ENCODE measurements around the gene SLC22A1.
"Not testable (repeated sequence)": the region's sequence is repeated elsewhere in the genome, so short reads cannot be mapped to it uniquely, and the experiment has no call there.

Gene SLC22A1

GRCh38 chr6:160134337-160134751, 12.7 kb downstream of the SLC22A1 start:
- DNase-seq (ENCODE audit: low read depth); H3K4me3 ChIP-seq (ENCODE audit: low read depth, low read length): not testable (repeated sequence)

DNA sequence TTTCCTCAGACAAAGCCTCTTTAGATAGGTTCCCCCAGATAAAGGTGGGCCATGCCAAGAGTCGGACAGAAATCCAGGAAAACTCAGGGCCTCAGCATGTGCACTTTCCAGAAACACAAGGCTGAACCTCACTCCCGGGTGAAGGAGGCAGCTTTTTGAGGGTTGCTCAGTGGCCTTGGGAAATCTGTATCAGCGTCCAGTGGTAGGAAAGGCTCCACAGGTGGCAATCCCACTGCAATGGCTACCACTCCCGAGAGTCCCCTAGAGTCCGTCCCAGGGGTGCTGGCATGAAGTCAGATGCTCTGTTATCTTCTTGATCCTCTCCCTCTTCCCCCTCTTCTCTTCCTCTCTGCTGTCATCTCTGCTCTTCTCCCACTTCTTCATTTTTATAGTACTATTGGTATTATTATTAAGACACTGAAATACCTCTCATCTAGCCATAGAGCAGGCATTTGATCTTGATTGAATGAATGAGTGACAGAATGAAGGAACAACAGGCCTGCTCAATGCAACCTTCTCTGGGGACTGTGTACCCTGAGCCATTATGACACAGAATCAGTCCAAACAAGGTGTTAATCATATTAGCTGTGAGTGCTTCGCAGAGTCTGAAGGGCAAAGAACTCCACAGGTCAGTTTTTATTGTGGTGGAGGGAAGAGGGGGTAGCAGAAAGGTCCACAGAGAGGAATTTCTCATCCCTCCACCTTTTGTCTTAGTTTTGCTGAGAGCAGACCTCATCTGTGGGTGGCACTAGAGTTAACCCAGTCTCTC, 13.3 kb downstream of the SLC22A1 start:
- H3K4me3 ChIP-seq (ENCODE audit: low read depth, low read length): no peak overlapping the region
- no peak for DNase-seq (ENCODE audit: low read depth)

DNA sequence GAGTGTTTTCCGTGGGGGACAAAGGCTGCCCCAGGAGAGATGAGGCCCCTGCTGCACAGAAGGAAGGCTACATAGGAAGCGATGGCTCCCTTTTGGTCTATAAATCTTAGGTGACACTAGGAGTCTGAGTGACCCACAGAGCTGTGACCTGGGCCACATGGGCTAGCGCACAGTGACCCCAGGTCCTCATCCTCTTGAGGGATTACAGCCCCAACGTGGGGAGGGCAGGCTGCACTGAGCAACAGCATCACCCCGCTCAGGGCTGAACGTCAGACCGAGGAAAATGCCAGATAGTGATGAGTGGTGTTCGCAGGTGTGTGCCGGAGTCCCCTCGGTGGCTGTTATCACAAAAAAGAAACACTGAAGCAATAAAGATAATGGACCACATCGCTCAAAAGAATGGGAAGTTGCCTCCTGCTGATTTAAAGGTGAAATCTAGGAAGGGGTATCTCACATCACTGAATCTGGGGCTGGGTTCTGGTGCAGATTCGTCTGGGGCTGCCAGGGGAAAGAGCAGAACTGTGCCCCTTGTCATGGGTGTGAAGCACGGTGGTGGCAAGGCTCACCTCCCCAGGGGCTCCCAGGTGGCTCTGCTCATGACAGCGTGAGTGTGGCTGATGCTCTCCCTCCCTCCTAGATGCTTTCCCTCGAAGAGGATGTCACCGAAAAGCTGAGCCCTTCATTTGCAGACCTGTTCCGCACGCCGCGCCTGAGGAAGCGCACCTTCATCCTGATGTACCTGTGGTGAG, 14.5 kb downstream of the SLC22A1 start:
- no peak for DNase-seq (ENCODE audit: low read depth)
- H3K4me3 ChIP-seq (ENCODE audit: low read depth, low read length): no peak overlapping the region

- no peak overlapping the region for H3K4me3 ChIP-seq (ENCODE audit: low read depth, low read length)
- DNase-seq (ENCODE audit: low read depth): no peak
These were observed 15.7 kb downstream of the SLC22A1 start for GRCh38 chr6:160137130-160137988.

DNA sequence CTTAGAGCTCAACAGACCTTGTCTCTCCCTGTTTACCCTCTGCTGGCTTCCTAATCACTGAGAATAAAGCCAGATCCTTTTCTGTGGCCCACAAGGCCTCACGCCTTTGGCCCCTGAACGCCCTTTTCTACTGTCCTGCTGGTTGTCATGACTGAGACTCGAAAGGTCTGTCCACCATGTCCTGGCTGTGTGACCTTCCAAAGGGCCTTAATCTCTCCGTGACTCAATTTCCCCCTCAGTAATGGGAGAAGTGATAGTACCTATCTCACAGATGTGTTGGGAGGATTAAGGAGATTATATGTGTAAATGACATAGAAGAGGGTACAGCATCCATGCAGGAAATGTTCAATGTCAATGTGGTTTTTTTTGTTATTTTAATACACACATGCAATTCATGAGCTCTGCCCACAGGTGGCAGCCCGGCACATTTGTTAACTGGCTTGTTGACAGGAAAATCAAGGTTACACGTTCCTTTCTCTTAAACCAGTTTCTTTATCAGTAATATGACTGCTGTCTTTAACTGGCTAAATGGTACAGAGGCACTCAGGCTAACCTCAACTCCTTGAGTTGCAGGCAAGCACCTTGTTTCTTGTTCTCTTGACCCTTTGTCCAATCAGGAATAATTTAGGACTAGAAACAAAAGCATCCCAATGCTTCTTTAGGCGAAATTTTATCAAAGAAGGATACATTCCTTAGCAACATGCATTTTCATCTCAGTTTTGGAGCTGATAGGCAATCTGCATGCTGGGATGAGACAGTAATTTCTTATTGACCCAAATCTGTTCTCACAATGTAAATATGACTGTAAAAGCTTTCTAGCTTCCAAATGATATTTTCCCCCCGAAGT, 16.6 kb downstream of the SLC22A1 start:
- H3K4me3 ChIP-seq (ENCODE audit: low read depth, low read length): no peak overlapping the region
- peak; percentile 31 for DNase-seq (ENCODE audit: low read depth)

DNA sequence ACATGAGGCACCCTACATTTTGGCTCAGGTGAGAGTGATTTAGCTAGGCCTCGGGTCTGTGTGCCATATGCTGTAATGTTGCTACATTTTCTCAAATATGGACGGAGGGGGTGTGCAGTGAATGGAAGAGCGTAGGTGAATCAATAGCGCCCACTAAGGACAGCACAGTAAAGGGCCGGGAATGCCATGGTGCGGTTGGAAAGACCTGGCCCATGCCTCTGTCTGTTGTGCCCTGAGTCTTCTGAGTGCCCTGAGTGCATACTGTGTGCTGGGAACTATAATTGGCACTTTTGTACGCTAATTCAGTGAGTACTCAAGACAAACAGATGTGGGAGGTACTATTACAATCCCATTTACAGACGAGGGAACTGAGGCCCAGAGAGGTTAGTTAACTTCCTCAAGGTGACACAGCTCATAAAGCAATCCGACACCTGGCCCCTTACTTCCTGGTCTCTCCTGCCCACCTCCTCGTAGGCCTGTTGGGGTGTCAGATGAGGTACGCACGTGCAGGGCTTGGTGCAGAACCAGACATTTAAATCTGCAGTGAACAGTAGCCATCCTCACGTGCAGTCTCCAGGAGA, 17.3 kb downstream of the SLC22A1 start:
- H3K4me3 ChIP-seq (ENCODE audit: low read depth, low read length): no peak overlapping the region
- no peak for DNase-seq (ENCODE audit: low read depth)

GRCh38 chr6:160139420-160139851, 17.8 kb downstream of the SLC22A1 start:
- H3K4me3 ChIP-seq (ENCODE audit: low read depth, low read length): no peak overlapping the region
- DNase-seq (ENCODE audit: low read depth): peak; percentile 84

DNA sequence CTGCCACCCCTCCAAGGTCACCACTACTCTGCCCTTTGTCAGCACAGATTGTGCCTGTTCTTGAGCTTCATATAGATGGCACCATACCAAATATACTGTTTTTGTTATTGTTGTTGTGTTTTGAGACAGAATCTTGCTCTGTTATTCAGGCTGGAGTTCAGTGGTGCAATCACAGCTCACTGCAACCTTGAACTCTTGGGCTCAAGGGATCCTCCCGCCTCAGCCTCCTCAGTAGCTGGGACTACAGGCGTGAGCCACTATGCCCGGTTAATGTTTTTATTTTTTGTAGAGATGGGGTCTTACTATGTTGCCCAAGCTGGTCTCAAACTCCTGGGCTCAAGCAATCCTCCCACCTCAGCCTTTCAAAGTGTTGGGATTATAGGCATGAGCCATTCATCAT, 18.9 kb downstream of the SLC22A1 start:
- H3K4me3 ChIP-seq (ENCODE audit: low read depth, low read length); DNase-seq (ENCODE audit: low read depth): not testable (repeated sequence)

DNA sequence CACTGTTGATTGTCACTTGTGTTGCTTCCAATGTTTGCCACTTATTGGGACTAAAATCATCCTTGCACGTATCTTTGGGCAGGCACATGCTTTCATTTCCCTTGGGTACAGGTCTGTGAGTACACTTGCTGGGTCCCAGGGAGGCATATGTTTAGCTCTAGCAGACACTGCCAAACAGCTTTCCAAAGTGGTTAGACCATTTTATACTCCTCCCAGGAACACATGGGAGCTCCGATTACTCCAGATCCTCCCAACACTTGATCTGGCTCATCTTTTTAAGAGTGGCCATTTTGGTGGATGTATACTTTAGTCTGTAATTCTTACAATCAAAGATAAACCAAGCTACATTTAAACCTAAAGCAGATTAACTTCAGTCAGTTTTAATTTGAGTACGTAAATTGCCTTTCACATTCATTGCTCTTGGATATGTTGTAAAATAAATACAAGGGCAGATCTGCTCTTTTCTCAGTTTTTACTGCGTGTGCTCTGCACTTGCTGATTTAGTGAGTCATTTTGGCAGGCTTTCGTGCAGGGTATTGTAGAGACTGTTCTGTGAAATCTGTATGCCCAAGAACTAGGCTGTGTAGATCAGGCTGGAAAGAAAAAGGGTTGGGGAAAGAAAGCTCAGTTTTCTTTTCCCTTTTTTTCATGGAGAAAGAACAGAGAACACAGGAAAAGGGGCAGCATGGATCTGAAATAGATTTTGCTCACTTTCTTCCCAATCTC, 19.5 kb downstream of the SLC22A1 start:
- no peak overlapping the region for H3K4me3 ChIP-seq (ENCODE audit: low read depth, low read length)
- DNase-seq (ENCODE audit: low read depth): peak; percentile 73

DNA sequence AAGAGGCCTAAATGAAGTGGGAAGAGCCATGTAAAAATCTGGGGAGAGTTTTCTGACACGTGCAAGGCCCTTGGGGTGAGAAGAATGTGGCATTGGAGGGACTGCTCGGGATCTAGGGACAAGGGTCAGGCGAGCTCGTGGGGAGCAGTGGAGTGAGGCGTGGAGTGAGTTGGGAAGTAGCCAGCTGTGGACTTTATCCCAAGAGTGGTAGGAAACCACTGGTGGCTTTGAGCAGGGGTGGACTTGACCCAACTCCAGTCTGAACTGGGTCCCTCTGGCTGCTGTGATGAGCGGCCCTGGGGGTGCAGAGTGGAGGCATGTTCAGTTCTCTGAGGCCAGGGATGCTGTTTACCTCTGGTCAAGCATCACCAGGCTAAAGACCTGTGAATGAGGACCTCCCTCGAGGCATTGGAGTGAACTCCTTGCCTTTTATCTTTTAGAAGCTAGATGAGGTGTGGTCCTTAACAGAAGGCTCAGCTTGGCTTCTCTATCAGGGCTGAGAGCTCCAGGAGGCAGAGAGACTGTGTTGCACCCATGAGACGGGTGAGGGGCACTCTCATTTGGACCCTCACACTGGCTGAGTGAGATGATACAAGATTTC, 20.6 kb downstream of the SLC22A1 start:
- H3K4me3 ChIP-seq (ENCODE audit: low read depth, low read length): no peak overlapping the region
- DNase-seq (ENCODE audit: low read depth): no peak

GRCh38 chr6:160146454-160147145, 25.0 kb downstream of the SLC22A1 start:
- DNase-seq (ENCODE audit: low read depth): no peak
- H3K4me3 ChIP-seq (ENCODE audit: low read depth, low read length): no peak overlapping the region

DNA sequence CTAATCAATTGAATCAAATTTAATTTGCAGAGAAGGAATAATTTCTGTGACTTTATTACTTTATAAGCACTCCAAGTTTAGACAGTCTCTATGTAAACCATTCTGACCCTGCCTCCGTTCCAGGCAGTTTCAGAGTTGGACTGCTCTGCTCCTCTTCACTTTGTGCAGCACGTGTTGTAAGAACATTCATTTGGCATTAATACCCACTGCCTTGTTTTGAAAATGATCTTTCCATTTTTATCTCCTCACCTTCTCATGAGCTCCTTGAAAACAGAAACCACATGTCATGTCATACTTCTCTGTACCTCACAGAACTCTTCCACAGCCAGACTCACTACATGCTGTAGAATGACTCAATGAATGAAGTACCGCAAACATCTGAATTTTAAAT, 25.5 kb downstream of the SLC22A1 start:
- no peak overlapping the region for H3K4me3 ChIP-seq (ENCODE audit: low read depth, low read length)
- no peak for DNase-seq (ENCODE audit: low read depth)

- no peak for DNase-seq (ENCODE audit: low read depth)
- H3K4me3 ChIP-seq (ENCODE audit: low read depth, low read length): no peak overlapping the region
These were observed 32.9 kb downstream of the SLC22A1 start for GRCh38 chr6:160154471-160154870.

- H3K4me3 ChIP-seq (ENCODE audit: low read depth, low read length): no peak overlapping the region
- DNase-seq (ENCODE audit: low read depth): no peak
These were observed 35.2 kb downstream of the SLC22A1 start for GRCh38 chr6:160156842-160157241.

GRCh38 chr6:160160450-160160849, 38.8 kb downstream of the SLC22A1 start:
- DNase-seq (ENCODE audit: low read depth): no peak
- no peak overlapping the region for H3K4me3 ChIP-seq (ENCODE audit: low read depth, low read length)

- no peak overlapping the region for H3K4me3 ChIP-seq (ENCODE audit: low read depth, low read length)
- no peak for DNase-seq (ENCODE audit: low read depth)
These were observed 39.5 kb downstream of the SLC22A1 start for GRCh38 chr6:160160929-160161646.

GRCh38 chr6:160161647-160161986, 40.0 kb downstream of the SLC22A1 start:
- no peak overlapping the region for H3K4me3 ChIP-seq (ENCODE audit: low read depth, low read length)
- no peak for DNase-seq (ENCODE audit: low read depth)
